Muscle of arm (tissue), 12 donors: ENCODE measurements around the gene TRIM67. TPM values are rescaled to one million over a fixed set of nuclear protein-coding genes. Genes with fewer than 3 reads are reported as not detected.

Experiments
- polyA plus RNA-seq, 12 donors: library from polyadenylated mRNA; unstranded; fragments of 120-200 nt; gene quantifications; one replicate each; pipeline ENCODE4 v1.2.1, GENCODE V29; 2013; ENCODE audit not compliant: insufficient read length in 12 of 12

The TRIM67 gene
- polyA plus RNA-seq, 12 donors: 0.04 to 0.21 (median 0.08) TPM; not detected in 2

Other genes with a start within 250 kb of the TRIM67 start
- 10 to 100 TPM in 11 of 12 donors, not detected in 1; 15.9 to 35.5 (median 22.4) TPM for gene TTC13, start 183.2 kb upstream of the TRIM67 start, polyA plus RNA-seq
- gene ARV1, start 183.0 kb upstream of the TRIM67 start, polyA plus RNA-seq: 10 to 100 TPM in 11 of 12 donors, not detected in 1; 15.1 to 22.8 (median 16.8) TPM
- 10 to 100 TPM in 3 of 12 donors, 1 to 10 TPM in 8, not detected in 1; 6.7 to 19.8 (median 9.1) TPM for gene FAM89A, start 121.8 kb upstream of the TRIM67 start, polyA plus RNA-seq
- gene GNPAT, start 79.2 kb downstream of the TRIM67 start, polyA plus RNA-seq: 10 to 100 TPM in 11 of 12 donors, not detected in 1; 42.7 to 72.3 (median 62.8) TPM
- gene EXOC8, start 175.8 kb downstream of the TRIM67 start, polyA plus RNA-seq: 1 to 10 TPM in 11 of 12 donors, not detected in 1; 6.8 to 8.6 (median 7.8) TPM
- 10 to 100 TPM in 1 of 12 donors, 1 to 10 TPM in 10, not detected in 1; 6.1 to 13.3 (median 8.5) TPM for gene SPRTN, start 176.2 kb downstream of the TRIM67 start, polyA plus RNA-seq